DMS79 (cell line): ENCODE data around the gene CACNA2D2.

ENCODE experiments used
- DNase-seq: peaks from one replicate; lab custom pipeline; 2025; lab: John Stamatoyannopoulos, UW

Gene CACNA2D2

GRCh38 chr3:50503504-50504342 lies at the start of gene CACNA2D2:
CACNA2D2 (minus strand) TSS chr3:50503634; CDS start chr3:50503423, 211 bp downstream.
- DNase-seq = no peak

DNA sequence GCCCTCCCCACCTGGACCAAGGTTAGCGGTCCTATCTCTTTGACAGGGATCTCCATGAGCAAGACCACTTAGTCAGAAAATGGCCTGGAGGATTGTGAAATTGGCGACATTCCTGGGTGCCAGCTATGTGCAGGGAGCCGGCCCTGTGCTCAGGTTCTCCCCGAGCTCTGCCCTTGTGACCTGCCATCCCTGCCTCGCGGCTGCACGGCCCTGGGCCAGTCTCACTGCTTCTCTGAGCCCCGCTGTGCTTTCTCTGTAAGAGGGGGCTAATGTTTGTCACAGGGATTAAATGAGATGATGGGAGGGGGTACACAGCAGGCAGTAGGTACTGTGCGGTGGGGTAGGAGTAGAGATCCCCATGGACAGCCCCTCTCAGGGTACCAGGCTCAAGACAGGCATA lies 49.2 kb upstream of the CACNA2D2 start:
- no peak for DNase-seq

DNA sequence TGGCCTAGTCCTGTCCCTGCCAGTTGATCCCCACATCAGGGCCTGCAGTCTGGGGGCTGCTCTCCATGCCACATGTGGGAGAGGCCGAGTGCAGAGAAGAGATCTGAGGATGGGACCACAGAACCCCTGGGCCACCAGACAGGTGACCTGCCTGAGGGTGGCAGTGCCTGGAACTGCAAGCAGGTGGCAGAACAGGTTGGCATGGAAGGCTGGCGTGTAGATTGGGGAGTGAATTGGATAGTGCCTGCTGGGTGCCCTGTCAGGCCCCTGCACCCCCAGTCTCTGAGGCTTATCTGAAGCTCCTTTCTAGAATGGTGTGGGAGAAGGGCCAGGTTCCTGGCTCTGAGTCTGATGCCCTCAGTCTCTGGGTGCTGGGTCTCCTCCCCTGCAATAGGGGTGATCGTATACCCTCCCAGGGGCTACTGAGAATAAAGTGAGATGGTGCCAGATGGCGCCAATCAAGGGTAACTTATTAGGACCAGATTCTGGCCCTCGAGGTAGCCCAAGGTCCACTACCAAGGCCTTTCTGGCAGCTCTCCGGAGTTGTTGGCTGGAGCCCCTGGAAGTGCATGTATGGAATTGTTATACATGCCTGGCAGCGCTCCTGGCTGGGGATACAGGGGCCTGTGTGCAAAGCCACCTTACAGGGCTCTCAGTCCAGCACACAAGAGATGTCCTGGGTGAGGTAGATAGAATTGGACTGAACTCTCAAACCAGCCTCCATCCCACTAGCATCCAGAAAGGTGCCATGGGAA lies 48.4 kb upstream of the CACNA2D2 start:
- DNase-seq = no peak

GRCh38 chr3:50551054-50551659 lies 47.7 kb upstream of the CACNA2D2 start:
- no peak for DNase-seq

GRCh38 chr3:50550079-50550736 lies 46.8 kb upstream of the CACNA2D2 start:
- DNase-seq = no peak

DNA sequence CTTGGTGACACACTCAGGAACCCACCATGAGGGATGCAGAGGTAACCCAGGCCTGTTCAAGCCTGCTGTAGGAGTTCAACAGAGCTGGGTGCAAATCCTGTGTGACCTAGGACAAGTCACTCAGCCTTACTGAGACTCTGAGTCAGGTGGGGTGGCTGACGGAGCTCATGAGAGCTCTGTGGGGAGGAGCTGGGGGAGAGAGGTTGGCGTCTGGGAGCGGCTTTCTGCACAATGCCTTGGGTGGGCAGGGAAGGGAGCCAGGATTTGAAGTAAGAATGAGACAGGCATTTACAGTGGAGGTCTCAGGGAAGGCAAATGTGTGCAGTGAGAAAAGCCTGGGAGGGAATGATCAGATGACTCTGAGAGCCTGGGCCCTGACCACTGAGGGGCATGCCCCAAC lies 45.8 kb upstream of the CACNA2D2 start:
- no peak for DNase-seq

- no peak for DNase-seq
Observed at GRCh38 chr3:50545781-50546180, 42.3 kb upstream of the CACNA2D2 start.

DNA sequence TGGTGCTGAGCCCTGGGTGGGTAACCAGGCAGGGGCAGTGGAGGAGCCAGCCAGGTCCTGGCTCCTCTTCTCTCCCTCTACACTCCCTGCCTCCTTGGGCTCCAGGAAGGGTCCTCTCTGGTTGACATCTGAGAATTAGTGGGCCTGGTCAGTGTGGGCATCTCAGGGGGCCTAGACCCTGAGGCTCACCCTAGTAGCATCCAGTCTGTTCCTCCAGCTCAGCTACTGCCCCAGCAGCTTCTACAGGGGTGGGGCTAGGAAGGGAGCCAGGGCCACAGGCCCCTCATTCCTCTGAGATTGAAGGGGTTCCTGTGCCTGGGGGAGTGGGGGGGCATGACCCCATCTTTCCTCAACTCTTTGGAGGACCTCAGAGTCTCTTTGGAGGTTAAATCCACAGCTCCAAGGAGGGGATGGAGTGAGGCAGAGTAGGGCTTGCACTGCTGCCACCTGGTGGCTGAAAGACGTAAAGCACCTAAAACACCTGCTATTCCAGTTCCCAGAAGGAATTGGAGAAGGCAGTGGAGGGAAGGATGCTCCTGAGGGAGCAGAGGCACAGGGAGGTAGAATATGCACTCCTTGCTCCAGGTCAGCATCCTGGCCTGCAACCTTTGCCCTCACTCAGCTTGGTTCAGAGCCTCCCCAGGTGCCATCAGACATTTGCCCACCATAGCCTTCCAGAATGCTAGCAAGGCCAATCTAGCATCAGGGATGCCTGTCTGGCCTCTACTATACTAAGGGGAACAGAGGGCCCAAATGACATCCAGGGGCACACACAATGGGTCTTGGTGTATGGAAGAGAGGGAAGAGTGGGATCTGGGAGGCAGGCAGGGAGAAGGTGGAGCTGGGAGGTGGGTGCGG lies 39.0 kb upstream of the CACNA2D2 start:
- no peak for DNase-seq

DNA sequence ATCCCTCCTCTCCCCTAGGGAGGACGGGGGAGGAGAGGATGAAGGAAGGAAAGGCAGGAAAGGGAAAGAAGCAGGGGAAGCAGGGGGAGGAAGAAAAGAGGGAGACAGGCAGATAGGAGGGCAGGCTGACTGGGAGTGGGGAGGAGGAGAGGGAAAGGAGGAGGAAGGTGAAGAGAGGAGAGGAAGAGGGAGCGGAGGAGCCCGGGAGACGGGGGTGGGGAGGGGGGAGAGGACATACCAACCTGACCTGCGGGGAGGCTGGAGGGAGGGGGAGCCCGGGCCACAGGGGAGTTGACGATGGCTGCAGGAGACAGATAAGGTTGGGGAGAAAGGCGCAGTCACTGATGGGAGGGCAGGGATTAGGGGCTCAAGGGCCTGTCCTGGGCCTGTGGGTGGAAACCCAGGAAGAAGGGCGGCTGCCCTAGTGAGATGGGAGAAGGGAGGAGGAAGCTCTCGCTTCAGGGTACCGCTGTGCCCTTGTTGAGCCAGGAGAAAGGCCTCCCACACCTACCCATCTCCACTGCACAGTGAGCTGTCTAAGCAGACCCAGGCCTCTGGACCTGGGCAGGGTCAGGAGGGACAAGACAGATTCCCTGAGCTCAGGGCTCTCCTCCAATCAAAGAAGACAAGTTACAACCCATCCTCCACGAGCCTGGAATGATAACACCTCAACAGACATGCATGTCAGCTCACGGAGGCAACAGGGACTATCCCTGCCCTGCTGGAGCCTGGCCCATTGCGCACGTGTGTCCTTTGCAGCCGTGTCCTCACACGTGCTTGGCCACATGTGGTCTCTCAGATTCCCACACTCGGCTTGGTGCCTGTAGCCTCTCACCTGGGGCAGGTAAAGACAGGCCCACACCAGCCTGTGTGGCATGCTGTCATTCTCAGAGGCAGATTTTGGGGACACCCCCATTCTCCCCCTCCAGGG lies 36.2 kb upstream of the CACNA2D2 start:
- DNase-seq = no peak

DNA sequence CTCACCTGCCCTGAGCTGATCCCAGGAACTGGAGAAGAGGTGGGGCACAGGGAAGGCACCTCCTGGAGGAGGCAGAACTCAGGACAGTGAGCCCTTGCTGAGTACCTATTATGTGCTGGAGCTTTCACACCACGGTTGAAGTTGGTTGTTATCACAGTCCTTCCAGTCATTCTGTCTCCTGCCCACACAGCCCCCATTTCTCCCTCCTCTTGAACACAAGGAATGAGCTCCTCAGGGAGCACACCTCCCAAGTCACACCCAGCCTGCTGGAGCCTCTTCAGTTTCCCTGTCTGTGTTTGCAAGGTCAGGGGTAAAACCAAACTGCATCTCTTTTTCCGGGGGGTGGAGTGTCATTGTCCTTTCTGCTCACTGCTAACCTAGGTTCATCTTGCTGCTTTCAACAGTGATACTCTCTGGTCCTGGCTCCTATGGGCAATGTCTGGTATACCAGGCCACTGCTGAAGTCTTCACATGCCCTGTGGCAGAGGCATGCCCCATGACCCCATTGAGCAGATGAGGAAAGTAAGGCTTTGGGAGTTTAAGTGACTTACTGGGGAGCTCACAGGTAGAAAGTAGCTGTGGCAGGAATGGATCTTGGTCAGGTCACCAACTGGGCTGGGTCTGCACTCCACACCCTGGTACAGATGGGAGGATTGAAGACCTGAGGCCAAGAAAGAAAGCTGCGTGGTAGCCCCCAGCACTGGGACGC lies 34.1 kb upstream of the CACNA2D2 start:
- DNase-seq = no peak

DNA sequence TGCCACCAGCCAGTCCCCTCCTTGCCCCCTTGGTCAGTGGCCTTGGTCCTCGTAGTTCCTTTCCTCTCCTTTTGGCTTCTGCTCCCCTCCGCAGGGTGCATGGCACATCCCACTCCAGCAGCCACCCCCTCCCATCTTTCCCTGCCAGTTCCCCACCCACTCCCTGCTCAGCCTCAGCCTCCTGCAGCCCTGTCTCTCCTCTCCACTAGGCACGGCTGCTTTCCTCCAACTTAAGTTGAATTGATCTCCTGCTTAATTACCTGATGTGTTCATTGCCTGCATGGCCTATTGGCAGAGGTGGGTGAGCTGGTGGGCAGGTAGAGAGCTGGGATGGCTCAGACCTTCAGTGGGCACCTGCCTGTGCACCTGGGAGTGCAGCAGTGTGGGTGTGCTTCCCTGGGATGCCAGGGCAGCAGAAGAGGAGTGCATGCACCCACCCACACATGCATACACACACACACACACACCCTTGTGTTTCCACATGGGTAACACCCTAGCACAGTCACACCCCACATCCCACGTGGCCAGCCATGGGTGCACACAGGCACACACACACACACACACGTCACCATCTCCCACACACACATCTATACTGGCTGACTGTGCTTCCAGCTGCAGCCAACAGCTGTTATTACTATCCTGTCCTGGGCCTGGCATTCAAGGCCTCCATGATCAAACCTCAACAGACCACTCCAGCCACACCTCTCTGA lies 33.2 kb upstream of the CACNA2D2 start:
- DNase-seq = no peak

GRCh38 chr3:50534681-50535330 lies 31.4 kb upstream of the CACNA2D2 start:
- DNase-seq = no peak

DNA sequence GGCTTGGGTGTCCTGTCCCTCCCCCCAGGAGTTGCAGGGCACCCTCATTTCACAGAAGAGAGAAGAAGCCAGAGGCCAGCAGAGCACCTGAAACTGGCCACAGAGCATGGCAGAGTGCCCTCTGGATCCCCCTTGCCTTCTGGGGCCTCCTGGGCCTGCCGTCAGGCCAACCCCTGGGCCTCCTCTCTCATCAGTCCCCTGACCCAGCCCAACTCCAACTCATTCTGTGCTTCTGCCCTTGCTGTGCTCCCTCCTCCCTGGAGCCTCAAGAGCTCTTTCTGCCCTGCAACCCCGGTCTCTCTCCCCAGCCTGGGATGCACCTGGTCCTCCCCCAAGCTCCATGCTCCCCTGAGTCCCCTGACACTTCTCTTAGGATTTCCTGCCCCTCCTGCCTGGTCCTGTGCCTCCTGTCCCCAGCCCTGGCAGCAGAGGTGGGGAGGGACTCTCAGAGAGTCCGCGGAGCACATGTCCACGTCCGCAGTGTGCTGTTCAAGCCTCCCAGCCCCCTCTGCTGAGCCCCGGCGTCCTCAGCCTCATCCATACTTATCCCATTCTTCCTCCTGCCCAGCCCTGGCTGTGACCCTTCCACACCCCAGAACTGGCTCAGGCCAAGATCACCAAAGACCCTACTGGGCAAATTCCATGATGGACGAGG lies 30.5 kb upstream of the CACNA2D2 start:
- no peak for DNase-seq

- no peak for DNase-seq
Observed at GRCh38 chr3:50533316-50533715, 29.9 kb upstream of the CACNA2D2 start.

DNA sequence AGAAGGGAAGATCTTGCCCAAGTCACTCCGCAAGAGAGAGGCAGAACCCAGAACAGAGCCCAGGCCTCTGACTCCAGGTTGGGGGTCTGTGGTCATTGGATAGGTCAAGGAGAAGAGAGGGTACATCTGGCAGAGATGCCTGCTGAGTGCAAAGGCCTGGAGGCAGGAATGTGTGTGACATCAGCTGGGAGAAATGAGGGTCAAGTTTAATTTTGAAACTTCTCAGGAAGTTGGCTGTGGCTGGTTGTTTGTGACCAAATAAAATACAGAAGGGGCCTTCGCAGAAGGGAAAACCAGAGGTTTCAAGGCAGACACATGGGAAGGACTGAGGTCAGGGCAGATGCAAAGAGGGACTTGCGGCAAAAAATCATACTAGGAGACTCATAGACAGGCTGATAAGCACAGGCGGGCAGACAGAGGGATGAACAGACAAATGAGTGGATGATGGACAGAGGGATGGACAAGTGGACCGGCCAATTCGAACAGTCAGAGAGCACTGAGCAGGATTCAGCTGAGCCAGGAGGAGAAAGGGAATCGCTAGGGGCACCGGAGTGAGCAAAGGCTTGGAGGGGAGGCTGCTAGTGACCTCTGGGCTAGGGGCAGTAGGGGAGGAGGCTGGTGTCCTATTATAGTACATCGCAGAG lies 28.8 kb upstream of the CACNA2D2 start:
- DNase-seq = no peak

DNA sequence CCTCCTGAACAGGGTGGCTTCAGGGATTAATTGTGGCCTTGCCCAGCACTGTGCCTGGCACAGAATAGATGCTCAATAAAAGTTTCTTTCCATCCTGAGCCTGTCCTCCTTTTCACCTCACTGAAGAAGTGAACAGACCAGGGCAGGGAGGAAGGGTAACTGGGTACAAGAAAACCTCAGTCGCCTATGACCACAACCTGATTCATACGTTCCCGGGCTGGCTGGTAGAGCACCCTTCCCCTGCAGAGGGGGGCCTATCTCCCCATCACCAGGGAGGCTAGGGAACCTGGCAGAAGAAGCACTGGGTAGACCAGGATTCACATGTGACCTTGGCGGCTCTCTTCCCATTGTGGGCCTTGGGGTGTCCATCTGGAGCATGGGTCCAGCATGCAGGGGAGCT lies 27.8 kb upstream of the CACNA2D2 start:
- no peak for DNase-seq
